Hindlimb muscle (tissue), 1 donor: ENCODE results near the gene VPS35L. TPM values are rescaled to one million over a fixed set of nuclear protein-coding genes. Genes with fewer than 3 reads are reported as not detected.

Experiments used
- DNase-seq: peaks from one replicate; pipeline ENCODE4 v3.0.0-alpha.2; 2013
- polyA plus RNA-seq: library from polyadenylated mRNA; unstranded; fragments of 120-200 nt; gene quantifications from one replicate; pipeline ENCODE4 v1.2.1, GENCODE V29; 2013; ENCODE audit not compliant: insufficient read length

The VPS35L gene
- polyA plus RNA-seq, 1 donor = 35.3 TPM

DNA sequence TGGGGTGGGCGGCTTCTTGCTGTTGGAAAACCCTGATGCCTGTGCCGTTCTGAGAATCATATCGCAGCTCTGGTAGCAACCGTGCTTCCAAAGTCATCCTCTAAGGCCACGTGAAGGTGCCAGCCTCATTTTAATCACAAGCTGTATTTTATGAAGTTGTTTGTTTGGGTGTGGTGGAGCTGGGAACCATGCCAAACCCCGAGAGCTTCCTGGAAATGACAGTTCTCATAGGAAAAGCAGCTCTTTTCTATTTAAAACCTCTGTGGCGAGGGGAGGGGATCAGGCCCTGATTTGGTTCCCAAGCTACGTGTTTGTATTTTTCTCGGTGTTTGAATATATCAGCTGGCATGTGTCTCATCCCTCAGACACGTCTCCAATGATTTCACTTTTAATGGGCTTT, 140.8 kb downstream of the VPS35L start:
- DNase-seq = peak; percentile 66

DNA sequence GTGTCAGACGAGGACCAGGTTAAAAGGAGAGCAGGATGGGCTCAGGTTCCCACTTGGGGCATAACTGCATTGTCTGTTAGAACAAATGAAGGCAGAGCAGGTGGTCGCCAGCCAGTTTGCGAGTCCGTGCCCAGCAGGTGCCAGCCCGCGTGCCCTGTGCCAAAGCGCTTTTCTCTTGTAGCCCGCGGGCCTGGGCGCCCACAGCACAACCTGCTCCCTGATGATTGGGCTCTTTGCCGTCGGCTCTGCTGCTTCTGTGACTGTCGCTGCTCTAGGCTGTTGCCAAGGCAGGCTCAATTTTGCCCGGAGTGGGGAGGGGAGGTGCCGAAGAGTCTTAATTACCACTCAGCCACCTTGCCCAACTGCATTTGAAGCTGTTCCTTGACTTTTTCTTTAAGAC, 141.5 kb downstream of the VPS35L start:
- no peak for DNase-seq

DNA sequence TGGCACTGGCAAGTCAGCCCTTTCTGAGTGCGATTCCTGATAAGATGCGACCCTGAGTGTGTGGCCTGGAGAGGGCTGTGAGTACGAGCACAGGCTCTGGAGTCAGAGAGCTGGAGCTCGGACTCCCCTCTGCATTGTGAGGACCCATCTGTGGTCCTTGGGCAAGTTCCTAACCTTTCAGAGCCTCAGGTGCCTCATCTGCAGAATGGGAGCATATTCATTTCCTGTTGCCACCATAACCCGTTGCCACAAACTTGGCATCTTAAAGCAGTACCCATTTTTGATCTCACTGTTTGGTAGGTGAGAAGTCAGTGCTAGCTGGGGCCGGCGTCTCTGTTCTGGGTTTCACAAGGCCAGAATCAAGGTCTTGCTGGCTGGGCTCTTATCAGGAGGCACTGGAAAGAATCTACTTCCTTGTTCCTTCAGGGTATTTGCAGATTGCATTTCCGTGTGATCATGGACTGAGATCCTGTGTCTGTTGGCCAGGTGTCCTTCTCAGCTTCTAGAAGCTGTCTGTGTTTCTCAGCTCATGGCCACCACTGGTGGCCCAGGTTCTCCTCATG, 142.3 kb downstream of the VPS35L start:
- DNase-seq = no peak

DNA sequence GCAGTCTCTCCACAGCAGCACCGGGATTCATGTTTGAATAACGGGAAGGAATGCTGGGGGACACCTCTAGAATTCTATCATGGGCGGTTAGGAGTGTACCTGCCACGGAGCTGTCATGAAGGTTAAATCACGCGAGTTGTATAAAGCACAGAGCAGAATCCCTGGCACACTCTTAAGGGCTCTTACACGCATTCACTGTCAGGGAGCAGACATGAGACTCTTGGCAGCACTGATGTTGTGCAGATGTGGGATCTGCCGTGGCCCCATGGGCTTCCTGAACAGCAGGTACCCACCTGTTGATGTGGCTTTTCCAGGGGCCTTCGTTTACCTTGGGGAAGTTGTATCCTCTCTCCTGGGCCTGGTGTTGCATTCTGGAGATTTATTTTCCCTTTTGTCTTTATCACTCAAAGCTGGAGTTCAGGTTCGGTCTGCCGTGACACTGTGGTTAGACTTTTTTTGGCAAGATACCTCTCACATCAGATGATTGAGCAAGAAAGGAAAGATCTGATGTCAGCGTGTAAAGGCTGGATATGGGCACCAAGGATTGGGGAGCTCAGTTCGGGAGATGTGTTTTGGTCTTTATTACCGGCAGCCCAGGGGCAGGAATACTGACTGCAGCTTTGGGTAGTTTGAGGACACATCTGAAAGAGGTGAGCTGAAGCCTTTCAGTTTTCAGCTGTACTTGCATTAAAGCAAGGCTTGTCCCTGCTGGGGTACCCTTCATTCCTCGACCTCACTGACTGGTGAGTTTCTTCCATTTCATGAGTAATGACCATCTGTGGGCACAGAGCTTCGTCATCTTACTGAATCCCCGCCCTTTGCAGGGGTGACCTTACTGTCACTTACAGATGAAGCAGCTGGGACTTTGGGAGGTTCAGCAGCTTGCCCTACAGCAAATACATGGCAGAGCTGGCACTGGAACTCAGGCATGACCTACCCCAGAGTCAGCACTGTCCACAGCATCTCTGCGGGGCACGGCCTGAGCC, 143.3 kb downstream of the VPS35L start:
- no peak for DNase-seq

DNA sequence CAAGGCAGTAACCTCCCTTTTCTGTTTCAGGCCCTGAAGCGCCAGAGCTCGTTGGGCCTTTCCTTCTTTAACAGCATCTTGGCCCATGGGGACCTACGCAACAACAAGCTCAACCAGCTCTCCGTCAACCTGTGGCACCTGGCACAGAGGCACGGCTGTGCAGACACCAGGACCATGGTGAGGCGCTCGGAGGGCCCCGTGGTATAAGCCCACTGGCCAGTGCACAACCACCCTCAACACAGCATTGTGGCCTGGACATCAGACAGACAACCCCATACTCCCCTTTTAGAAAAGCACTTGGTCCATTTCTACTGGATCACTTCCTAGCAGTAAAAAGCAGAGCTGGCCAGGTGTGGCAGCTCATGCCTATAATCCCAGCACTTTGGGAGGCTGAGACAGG, 144.0 kb downstream of the VPS35L start:
- DNase-seq = no peak

DNA sequence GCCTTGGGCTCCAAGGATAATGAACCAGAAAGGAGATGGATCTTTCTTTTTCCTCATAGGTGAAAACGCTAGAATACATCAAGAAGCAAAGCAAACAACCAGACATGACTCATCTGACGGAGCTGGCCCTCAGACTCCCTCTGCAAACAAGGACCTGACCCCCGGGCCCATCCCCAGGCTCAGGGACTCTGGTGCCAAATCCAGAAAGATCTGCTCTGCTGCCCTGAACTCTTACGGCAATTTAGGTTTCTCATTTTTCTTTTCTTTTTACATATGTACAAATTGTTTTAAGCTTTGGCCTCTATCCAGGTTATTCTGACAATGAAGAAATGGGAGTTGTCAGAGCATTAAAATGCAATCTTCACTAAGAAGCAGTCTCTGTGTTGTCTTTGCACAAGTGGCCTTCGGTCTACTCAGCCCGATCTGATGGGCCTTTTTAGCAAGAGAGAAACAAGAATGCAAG, 144.8 kb downstream of the VPS35L start:
- DNase-seq = no peak

DNA sequence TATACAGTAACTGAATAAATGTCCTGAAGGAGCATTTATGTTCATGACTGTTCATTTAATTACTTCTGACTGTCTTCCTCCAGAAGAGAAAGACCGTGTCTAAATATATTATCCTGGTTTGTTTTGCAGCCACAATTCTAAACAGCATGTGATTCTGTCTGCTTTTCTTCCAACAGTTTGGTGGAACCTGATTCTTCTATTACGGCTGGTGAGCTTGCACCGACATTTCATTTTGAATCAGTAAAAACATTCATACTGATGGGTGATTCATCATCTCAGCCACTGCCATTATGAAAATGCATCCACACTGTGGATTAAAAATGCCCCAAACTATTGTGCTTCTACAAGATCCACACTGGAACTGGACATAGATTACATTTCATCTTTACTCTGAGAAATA, 145.6 kb downstream of the VPS35L start:
- DNase-seq = no peak

DNA sequence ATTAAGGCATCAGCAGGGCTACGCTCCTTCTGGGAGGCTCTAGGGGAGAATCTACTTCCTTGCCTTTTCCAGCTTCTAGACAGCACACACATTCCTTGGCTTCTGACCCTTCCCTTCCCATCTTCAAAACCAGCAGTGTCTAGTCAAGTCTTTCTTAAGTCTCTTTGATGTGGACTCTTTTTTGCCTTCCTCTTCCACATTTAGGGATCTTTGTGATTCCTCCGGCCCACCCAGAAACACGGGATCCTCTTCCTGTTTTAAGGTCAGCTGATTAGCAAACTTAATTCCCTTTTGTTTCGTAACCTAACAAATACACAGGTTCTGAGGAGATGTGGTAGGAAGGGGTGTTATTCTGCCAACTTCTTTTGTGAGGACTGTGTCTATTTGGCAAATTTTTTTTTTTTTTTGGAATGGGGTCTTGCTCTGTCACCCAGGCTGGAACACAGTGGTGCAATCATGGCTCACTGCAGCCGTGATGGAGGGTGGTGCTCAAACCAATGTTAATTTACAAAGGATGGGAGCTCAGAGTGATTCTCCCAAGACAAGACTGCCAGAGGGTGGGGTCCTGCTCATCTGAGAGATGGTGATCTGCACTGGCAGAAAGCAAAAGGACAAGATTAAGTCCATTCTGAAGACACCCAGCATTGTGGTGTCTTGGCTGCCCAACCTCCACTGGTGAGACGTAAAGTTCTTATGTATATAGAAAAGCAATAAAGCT, 147.8 kb downstream of the VPS35L start:
- DNase-seq = no peak

DNA sequence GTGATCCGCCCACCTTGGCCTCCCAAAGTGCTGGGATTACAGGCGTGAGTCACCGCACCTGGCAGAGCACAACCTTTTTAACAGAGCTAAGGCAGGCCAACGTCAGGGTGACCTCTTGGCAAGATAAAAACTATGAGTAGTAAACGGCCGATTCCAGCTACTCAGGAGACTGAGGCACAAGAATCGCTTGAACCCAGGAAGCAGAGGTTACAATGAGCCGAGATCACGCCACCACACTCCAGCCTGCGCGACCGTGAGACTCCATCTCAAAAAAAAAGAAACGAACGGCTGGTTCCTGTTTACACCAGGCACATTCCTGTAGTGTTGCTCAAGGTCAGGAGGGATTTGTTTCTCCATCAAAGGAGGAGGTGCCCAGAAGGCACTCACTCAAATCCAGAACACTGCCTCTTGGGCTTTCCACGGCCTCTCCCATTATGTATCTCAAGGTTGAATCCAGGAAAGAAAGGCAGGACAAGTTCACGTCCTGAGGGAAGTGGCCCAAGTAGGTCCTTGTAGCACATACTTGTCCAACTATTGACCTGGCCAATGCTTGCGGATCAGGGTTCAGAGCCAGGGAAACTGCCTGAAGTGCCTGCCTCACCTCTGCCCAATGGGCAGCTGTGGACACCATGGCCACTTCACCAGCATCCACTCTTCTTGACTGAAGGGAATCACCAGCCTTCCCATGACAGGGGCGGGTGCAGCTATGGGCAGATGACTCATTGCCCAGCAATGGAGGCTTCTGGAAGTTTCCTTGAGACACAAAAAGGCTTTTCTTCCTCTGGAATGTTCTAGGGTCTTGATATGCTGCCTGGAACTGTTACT, 149.0 kb downstream of the VPS35L start:
- DNase-seq = no peak

DNA sequence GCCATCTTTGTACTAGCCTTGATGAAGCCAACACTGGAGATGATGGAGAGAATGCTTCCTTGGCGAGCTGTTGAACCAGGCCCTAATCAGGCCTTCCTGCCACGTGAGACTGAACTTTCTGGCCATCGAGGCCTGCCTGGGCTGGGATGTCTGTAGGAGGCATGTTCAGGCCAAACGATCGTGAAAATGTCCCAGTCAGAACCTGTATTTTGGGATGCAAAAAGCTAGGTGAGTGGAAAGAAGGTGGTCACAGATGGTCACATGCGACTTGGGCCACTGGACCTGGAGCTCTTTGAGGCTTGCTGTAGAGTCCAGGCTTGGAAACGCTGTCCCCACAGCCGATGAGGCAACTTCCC, 149.6 kb downstream of the VPS35L start:
- DNase-seq = no peak

DNA sequence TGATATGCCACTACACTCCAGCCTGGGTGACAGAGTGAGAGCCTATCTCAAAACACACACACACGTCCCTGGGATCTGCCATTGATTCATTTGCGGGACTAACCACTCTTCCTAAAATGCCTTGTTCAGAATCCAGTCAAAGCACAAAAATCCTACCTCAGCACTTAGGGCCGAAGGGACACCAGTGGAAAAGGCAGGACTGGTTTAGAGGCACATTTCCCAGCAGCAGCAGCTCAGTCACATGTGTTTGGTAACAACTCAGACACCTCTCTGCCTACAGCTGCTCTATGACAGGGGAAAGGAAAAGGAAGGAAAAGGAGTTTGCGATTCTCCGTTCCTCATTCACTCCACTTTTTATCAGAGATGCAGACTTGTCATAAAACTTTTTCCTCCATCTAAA, 150.3 kb downstream of the VPS35L start:
- DNase-seq = no peak

DNA sequence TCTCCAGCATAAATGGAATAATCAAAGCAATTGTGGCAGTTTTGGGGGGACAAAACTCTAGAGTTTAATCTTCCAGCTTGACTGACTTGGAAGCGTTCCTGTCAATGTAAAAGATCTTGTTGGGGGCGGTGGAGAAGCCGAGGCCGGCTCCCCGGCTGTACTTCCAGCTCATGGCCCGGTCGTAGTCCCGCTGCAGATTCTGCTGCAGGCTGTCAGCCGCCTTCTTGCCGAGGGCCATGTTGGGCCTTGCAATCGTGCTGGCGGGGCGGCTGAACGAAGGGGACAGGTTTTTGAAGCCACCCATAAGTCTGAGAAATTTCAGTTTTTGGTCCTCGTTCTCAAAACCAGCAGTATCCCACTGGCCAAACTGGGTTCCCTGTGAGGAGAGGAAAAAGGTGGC, 151.3 kb downstream of the VPS35L start:
- no peak for DNase-seq

DNA sequence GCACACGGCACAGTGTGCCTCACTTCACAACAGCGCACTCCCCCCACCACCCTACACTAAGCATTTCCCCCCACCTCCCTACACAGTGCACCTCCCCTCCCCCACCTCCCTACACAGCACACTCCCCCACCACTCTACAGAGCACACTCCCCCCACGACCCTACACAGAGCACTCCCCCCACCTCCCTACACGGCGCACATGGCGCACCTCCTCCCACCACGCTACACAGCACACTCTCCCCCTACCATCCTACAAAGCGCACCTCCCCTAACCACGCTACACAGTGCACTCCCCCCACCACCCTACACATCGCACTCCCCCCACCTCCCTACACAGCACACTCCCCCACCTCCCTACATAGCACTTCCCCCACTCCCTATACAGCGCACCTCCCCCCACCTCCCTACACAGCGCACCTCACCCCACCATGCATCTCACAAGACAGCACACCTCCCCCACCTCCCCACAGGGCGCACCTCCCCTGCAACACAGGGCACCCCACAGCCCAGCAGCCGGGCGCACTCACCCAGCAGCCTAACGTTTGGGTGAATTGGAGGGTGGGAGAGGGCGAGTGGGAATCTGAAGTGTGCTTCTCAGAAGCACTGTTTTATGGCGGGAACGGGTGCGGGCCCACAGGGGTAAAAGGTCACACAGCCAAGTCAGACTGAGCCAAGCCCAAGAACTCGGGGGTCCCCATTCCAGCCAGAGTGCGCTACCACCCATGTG, 152.2 kb downstream of the VPS35L start:
- DNase-seq = no peak

DNA sequence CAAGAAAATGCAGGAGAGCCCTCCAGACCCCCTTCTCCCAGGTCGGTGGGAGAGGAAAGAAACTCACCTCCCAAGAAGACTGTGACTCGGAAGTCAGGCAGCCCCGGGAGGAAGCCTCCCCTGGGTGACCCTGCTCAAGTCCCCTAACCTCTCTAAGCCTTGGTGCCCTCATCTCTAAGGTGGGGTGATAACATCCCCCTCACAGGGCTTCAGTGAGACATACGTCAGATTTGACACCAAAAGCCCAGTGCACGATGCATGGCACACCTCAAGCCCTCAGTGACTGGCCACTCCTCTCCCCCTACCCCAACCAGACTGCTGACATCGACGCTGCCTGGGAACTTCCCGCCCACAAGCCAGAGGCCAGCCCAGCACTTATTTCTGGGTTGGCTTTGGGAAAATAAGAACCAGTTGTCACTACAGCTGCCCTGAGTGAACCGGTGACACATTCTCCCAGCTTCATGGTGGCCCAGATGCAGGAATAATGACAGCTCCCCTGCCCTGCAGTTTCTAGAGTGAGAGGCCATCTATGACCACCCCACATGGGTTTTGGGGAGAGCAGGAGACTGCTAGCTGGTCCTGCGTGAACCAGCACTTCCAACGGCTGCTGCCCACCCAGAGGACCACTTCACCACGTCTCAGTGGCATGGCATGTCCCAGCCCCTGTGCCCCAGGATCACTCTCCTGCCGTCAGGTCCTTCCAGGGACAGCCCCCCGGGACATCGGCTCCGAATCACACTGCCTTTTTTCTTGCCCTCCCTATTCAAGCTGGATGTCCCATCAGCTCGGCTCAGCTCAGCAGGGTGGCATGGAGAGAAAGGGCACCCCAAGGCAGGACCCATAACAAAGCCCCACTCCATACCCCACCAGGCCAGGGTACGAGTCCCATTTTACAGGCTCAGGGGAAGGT, 153.0 kb downstream of the VPS35L start:
- no peak for DNase-seq

DNA sequence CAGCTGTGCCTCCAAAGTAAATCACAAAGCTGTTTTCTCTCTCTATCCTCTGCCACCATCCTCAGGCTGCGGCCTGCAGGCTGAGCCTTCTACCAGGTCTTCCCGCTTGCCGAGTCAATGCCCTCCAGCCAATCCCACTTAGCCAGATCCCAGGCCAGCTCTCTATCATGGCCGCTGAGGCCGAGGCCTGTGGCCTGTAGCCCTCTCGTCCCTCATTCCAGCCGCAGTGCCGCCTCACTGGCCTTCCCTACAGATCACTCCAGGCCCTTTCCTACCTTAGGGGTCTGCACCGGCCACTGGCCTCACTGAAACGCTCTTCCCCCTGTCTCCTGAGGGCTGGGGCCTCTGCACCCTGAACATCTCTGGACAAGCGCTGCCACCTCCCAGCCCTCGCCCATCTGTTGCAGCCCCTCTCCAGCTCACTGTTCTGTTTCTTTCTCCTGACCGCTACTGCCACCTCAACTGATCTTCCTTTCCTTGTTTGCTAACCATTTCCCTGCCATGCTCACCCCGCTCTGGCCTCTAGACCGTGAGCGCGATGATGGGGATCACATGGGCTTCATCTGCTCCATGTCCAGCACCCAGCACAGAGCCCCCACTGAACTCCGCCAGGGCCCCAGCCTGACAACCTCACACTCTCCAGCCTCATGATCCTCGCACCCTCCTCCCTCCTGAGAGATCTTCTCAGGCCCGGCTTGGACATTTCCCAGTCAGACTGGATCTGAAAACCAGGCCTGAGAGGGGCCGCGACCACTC, 154.1 kb downstream of the VPS35L start:
- no peak for DNase-seq

DNA sequence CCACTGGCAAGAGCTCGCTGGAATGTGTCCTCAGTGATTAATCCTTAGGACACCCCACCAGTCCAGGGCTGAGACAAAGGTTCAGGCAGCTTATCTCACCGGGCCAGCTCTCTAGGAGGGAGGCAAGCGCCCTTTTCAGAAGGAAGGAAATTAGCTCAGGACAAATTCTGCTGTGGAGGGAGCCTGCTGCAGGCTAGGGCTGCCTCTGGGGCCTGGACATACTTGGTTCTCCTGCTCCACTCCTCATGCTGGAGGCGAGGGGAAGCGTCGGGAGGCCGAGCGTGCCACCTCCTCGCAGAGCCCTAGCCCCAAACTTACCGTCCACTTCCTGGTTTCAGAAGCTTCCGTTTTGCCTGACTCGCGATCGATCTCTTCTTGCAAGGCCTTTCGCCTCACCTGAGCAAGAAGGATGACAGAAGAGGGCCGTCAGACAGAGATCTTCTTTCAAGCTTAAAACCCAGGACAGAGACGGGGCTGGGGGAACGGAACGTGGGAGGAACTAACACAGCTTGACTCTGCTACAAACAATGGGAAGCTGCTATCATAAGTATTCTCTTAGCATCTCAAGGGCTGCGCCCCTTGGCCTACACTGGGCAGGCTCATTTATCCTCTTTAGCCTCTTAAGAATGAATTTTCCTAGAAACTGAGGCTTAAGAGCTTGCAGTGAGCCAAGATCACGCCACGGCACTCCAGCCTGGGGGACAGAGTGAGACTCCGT, 154.8 kb downstream of the VPS35L start:
- DNase-seq = no peak

DNA sequence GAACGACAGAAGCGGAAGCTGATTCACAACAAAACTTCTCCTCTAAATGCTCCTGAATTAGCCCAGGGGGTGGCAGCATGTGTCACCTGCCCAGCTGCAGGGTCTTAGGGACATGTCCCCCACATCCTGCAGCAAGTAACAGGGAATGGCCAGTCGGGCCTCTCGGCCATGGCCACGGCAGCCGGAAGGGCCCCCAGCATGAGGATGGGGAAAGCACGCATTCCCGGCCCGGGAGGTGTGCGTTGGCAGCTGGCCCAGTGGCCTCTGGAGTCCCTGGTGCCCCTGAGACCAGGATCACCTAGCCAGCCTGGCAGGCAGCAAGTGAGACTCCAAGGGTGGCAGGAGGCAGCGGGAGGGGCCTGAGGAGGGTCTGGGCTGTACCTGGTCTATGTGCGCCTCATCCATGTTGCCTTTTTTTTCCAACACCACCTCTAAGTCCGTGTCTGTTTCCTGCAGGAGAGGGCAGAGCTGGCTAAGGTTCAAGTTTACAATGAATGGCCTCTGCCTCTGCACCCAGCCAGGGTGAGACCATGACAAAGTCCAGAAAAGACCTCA, 155.6 kb downstream of the VPS35L start:
- DNase-seq = no peak

DNA sequence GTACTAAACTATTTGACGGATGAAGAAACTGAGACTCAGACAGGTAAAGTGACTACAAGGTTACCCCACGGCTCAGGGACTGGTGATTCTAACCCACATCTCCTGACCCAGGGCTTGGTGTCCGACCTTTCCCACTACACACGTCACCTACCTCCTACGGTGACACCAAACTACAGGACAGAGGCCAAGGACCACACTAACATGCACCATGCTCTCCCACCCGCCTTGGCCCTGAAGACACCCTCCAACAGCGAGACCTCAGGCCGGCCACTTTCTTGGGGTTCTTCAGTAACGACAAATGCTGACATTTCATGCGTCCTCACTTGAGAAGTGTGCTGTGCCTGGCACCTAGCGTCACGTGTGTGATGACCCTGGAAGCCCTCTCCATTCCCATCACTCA, 156.1 kb downstream of the VPS35L start:
- no peak for DNase-seq
